K562 (cell line): Measurements from ENCODE around the gene NKAIN1. TPM values are rescaled to one million over a fixed set of nuclear protein-coding genes. Genes with fewer than 3 reads are reported as not detected.

Experiments used
- ARID4B ChIP-seq: sonication (generic); formaldehyde crosslinking; IDR thresholded peaks from 2 replicates; pipeline ENCODE4 v1.8.0; 2022; ENCODE audit warnings: mild to moderate bottlenecking, missing genetic modification reagents
- HDAC1 ChIP-seq, 2 experiments: fragments of 450-650 bp; IDR thresholded peaks; 2 replicates each; pipeline ENCODE4 v1.6.1; 2016 to 2017; ENCODE audit warnings: inconsistent platforms in 1 of 2, mild to moderate bottlenecking in 1 of 2, moderate library complexity in 1 of 2
- KAT2B ChIP-seq: IDR thresholded peaks from one replicate; pipeline ENCODE4 v1.6.1; 2012; ENCODE audit warnings: low read depth, mild to moderate bottlenecking, control low read depth, inconsistent platforms, low read length, moderate library complexity
- REST ChIP-seq, 2 experiments: fragments of 450-650 bp; formaldehyde crosslinking in 1 of 2; IDR thresholded peaks; 2 replicates each; pipeline versions ENCODE4 v1.4.0 to v1.6.1; 2014 to 2020; ENCODE audit warnings: mild to moderate bottlenecking in 2 of 2, borderline replicate concordance in 1 of 2, low read depth in 1 of 2
- ZBTB43 ChIP-seq: sonication (generic); formaldehyde crosslinking; IDR thresholded peaks from 2 replicates; pipeline ENCODE4 v1.8.0; 2023; ENCODE audit warnings: mild to moderate bottlenecking, missing genetic modification reagents
- ZNF316 ChIP-seq: fragments of 450-650 bp; IDR thresholded peaks from 2 replicates; pipeline ENCODE4 v1.6.1; 2016
- ZNF395 ChIP-seq: fragments of 200-800 bp; sonication (Bioruptor generic); IDR thresholded peaks from 2 replicates; pipeline ENCODE4 v1.6.1; 2017; ENCODE audit warnings: missing genetic modification characterization, missing compliant biosample characterization
- polyA plus RNA-seq, 8 experiments: library from polyadenylated mRNA; depleted of rRNA in 4 of 8; stranded (reverse) in 5 of 8; unstranded in 3 of 8; fragments of >200 nt; fragmentation: Nextera tagmentation in 2 of 8; fragmentation: Illumina TruSeq in 1 of 8; extraction: Ambion mirVana in 2 of 8; extraction: Trizol in 1 of 8; gene quantifications; 2 replicates each; pipeline versions ENCODE4 v1.2.1 to v1.2.3, GENCODE V29; 2011 to 2014; ENCODE audit warnings: inconsistent platforms in 1 of 8, missing spikeins in 1 of 8
- total RNA-seq, 7 experiments: library from RNA; depleted of rRNA in 6 of 7; stranded (reverse); fragments of >200 nt in 6 of 7; fragmentation: Illumina TruSeq in 2 of 7; extraction: Trizol in 2 of 7; gene quantifications; 2 replicates each; pipeline versions ENCODE4 v1.2.1 to v1.2.3, GENCODE V29; 2011 to 2021; ENCODE audit warnings: low replicate concordance in 1 of 7

Gene NKAIN1
- total and polyA plus RNA-seq, 9 of the 15 experiments (the other 6 are each of a cell fraction or from before 2014, with no cell fraction given), result 0.03 to 0.22 (median 0.04) TPM; not detected in 3

- TF ChIP-seq ARID4B (no peak), ZNF316 (no peak), ZNF395 (CRISPR knock-in tag) (peak; percentile 90; the same call in 1 of the 2 replicates), HDAC1 (IDR thresholded peaks at IDR 0.05) (peak in 1 of 2 experiments; percentile 59; a peak in 2 of 4 replicates), KAT2B (no peak), REST (IDR thresholded peaks at IDR 0.05; ENCODE audit: borderline replicate concordance) (peak; percentile 35; the same call in 1 of the 2 replicates), REST (CRISPR knock-in tag; IDR thresholded peaks at IDR 0.05; ENCODE audit: low read depth) (no peak), ZBTB43 (CRISPR knock-in tag) (no peak)
Observed at GRCh38 chr1:31159869-31160611, 79.6 kb downstream of the NKAIN1 start (continued).
